NCI-H2171 (cell line): ENCODE data around the gene TECR.
A peak's percentile ranks its signal among the peaks of the same experiment; 100 is the strongest.
"Not testable (repeated sequence)": the region's sequence is repeated elsewhere in the genome, so short reads cannot be mapped to it uniquely, and the experiment has no call there.

ENCODE experiments used
- DNase-seq: peaks from one replicate; lab custom pipeline; 2025; lab: John Stamatoyannopoulos, UW

The TECR gene

GRCh38 chr19:14536926-14537692 is 7.7 kb downstream of the TECR start:
- DNase-seq, result no peak

- DNase-seq, result no peak
Measured at GRCh38 chr19:14540741-14541525, 11.5 kb downstream of the TECR start.

GRCh38 chr19:14541979-14542378 is 12.6 kb downstream of the TECR start:
- not testable (repeated sequence) for DNase-seq

GRCh38 chr19:14542711-14543328 is 13.4 kb downstream of the TECR start:
- DNase-seq, result peak; percentile 42

GRCh38 chr19:14544047-14544446 is 14.7 kb downstream of the TECR start:
- DNase-seq, result no peak

GRCh38 chr19:14544977-14545715 is 15.8 kb downstream of the TECR start:
- DNase-seq, result peak; percentile 90

- peak; percentile 37 for DNase-seq
Measured at GRCh38 chr19:14545716-14546082, 16.3 kb downstream of the TECR start.

GRCh38 chr19:14550201-14550754 is 20.9 kb downstream of the TECR start:
- DNase-seq, result no peak

GRCh38 chr19:14551134-14552005 is 22.0 kb downstream of the TECR start:
- not testable (repeated sequence) for DNase-seq

- DNase-seq, result not testable (repeated sequence)
Measured at GRCh38 chr19:14552006-14552360, 22.6 kb downstream of the TECR start.

GRCh38 chr19:14553042-14553938 is 23.9 kb downstream of the TECR start:
- DNase-seq, result no peak

GRCh38 chr19:14553939-14554243 is 24.5 kb downstream of the TECR start:
- no peak for DNase-seq

GRCh38 chr19:14554382-14554812 is 25.0 kb downstream of the TECR start:
- DNase-seq, result peak; percentile 92

GRCh38 chr19:14555918-14556661 is 26.7 kb downstream of the TECR start:
- no peak for DNase-seq

GRCh38 chr19:14556662-14557188 is 27.3 kb downstream of the TECR start:
- no peak for DNase-seq

- no peak for DNase-seq
Measured at GRCh38 chr19:14558370-14559066, 29.1 kb downstream of the TECR start.

- DNase-seq, result no peak
Measured at GRCh38 chr19:14559916-14560775, 30.8 kb downstream of the TECR start.

GRCh38 chr19:14560776-14561108 is 31.3 kb downstream of the TECR start:
- no peak for DNase-seq
